Measurements from ENCODE around the gene SH2D4B. TPM values are rescaled to one million over a fixed set of nuclear protein-coding genes. Genes with fewer than 3 reads are reported as not detected.

Gene SH2D4B
- total RNA-seq, 1 experiment from 2014 or later, result 0.07 TPM

GRCh38 chr10:80509403-80510161, 28.1 kb upstream of the SH2D4B start:
- no peak overlapping the region for H4K8ac ChIP-seq (replicated peaks; ENCODE audit: insufficient read length, low read depth, low read length)
- H3K56ac ChIP-seq (ENCODE audit: insufficient read length, low read depth, low read length), result no peak overlapping the region
- H3K4ac ChIP-seq (ENCODE audit: low read depth, low read length), result no peak overlapping the region
- WGBS (ENCODE audit: extremely low coverage, insufficient read length, low lambda C conversion rate), result no CpG with 5 or more reads among the region's 18 CpGs
- no peak overlapping the region for H3K14ac ChIP-seq (ENCODE audit: insufficient read depth, low read length)
- H2BK120ac ChIP-seq (ENCODE audit: low read depth, low read length, poor library complexity, severe bottlenecking), result no peak overlapping the region
- no peak overlapping the region for H3K27ac Mint-ChIP-seq
- no peak overlapping the region for H2AFZ ChIP-seq (ENCODE audit: low read length)
- peaks cover 23 to 54% (median 35%) of the 10 kb centered on the region in 3 experiments; a peak in 6 of 7 replicates for H3K36me3 Mint-ChIP-seq (ENCODE audit: insufficient read depth in 1 of 3, low read depth in 3 of 3)
- no peak for DNase-seq
- H2BK12ac ChIP-seq (ENCODE audit: insufficient read length, low read depth, low read length), result no peak overlapping the region
- H3K23ac ChIP-seq (ENCODE audit: insufficient read length, low read depth, low read length), result no peak overlapping the region
- H3K4me1 ChIP-seq (ENCODE audit: insufficient read depth, low read length), result no peaks in the 10 kb centered on the region
- H4K5ac ChIP-seq (ENCODE audit: insufficient read length, low read depth, low read length), result no peak overlapping the region
- TF ChIP-seq, protein P1, sequence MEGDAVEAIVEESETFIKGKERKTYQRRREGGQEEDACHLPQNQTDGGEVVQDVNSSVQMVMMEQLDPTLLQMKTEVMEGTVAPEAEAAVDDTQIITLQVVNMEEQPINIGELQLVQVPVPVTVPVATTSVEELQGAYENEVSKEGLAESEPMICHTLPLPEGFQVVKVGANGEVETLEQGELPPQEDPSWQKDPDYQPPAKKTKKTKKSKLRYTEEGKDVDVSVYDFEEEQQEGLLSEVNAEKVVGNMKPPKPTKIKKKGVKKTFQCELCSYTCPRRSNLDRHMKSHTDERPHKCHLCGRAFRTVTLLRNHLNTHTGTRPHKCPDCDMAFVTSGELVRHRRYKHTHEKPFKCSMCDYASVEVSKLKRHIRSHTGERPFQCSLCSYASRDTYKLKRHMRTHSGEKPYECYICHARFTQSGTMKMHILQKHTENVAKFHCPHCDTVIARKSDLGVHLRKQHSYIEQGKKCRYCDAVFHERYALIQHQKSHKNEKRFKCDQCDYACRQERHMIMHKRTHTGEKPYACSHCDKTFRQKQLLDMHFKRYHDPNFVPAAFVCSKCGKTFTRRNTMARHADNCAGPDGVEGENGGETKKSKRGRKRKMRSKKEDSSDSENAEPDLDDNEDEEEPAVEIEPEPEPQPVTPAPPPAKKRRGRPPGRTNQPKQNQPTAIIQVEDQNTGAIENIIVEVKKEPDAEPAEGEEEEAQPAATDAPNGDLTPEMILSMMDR (conservative IDR thresholded peaks at IDR 0.05), result no peak
- H3K79me1 ChIP-seq (ENCODE audit: insufficient read depth, low read depth, low read length, poor library complexity, severe bottlenecking), result no peaks in the 10 kb centered on the region
- H3K23me2 ChIP-seq (ENCODE audit: insufficient read length, low read depth, low read length, poor library complexity, severe bottlenecking), result no peaks in the 10 kb centered on the region
- no peaks in the 10 kb centered on the region for H3K9me3 Mint-ChIP-seq
- no peak overlapping the region for H4K91ac ChIP-seq (ENCODE audit: insufficient read length, low read depth, low read length)
- no peak overlapping the region for H3K18ac ChIP-seq (ENCODE audit: insufficient read length, low read depth, low read length)
- H3K4me3 Mint-ChIP-seq, result no peak overlapping the region
- H4K20me1 ChIP-seq (ENCODE audit: control insufficient read depth, insufficient read depth, insufficient read length), result no peaks in the 10 kb centered on the region
- H3K27me3 ChIP-seq (ENCODE audit: insufficient read depth, low read length), result no peaks in the 10 kb centered on the region
- H3K79me2 ChIP-seq (ENCODE audit: insufficient read depth, low read length), result no peaks in the 10 kb centered on the region
- H2BK5ac ChIP-seq (ENCODE audit: insufficient read length, low read length), result no peak overlapping the region
- no peak overlapping the region for H3K4me2 ChIP-seq (ENCODE audit: insufficient read depth, insufficient read length, low read length)
- no peak overlapping the region for H2BK20ac ChIP-seq (ENCODE audit: low read depth, low read length, poor library complexity, severe bottlenecking)
- no peak overlapping the region for H2AK5ac ChIP-seq (ENCODE audit: insufficient read length, low read length)
- no peaks in the 10 kb centered on the region for H3K27me3 Mint-ChIP-seq (ENCODE audit: low read depth)
- no peak overlapping the region for H3K27ac ChIP-seq (ENCODE audit: insufficient read length, low read depth, low read length)
- peaks cover 5 to 11% of the 10 kb centered on the region in 2 experiments for H3K4me1 Mint-ChIP-seq
- no peaks in the 10 kb centered on the region for H3K9me3 ChIP-seq (ENCODE audit: control insufficient read depth, low read depth, low read length)
- H3K9ac ChIP-seq (ENCODE audit: extremely low read depth, insufficient read length, low read length), result no peak overlapping the region
- no peak overlapping the region for H2BK15ac ChIP-seq (ENCODE audit: low read depth, low read length)
- no peak overlapping the region for H3T11ph ChIP-seq (ENCODE audit: low read length)
